HT1080 (cell line): Measurements from ENCODE around the gene SCT. TPM values are rescaled to one million over a fixed set of nuclear protein-coding genes. Genes with fewer than 3 reads are reported as not detected.

Experiments used
- DNase-seq: peaks from one replicate; pipeline ENCODE4 v3.0.0-alpha.2; 2015; ENCODE audit warnings: low read depth
- total RNA-seq: library from RNA; depleted of rRNA; stranded (reverse); fragments of >200 nt; shearing (Covaris generic); gene quantifications from 2 replicates; pipeline ENCODE4 v1.2.3, GENCODE V29; 2014

Gene SCT
- total RNA-seq, 1 experiment from 2014 or later: not detected

- no peak for DNase-seq
Observed at GRCh38 chr11:623349-623869, 3.6 kb downstream of the SCT start.

DNA sequence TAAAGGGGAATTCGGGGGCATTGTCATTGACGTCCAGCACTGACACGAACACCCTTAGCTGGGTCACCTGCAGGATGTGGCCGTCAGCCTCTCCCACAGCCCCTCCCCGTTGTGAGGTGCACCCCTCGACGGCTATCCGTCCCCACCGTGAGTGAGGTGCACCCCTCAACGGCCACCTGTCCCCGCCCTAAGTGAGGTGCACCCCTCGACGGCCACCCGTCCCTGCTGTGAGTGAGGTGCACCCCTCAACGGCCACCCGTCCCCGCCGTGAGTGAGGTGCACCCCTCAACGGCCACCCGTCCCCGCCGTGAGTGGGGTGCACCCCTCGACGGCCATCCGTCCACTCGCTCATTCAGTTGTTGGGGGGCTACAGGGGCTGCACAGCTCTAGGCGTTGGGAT is 5.1 kb downstream of the SCT start:
- no peak for DNase-seq

- no peak for DNase-seq
Observed at GRCh38 chr11:620935-621814, 5.8 kb downstream of the SCT start.

- DNase-seq: no peak
Observed at GRCh38 chr11:620201-620600, 6.8 kb downstream of the SCT start.

- no peak for DNase-seq
Observed at GRCh38 chr11:619628-620050, 7.3 kb downstream of the SCT start.

- DNase-seq: no peak
Observed at GRCh38 chr11:618856-619627, 7.9 kb downstream of the SCT start.

GRCh38 chr11:617912-618682 is 8.9 kb downstream of the SCT start:
- DNase-seq: no peak

DNA sequence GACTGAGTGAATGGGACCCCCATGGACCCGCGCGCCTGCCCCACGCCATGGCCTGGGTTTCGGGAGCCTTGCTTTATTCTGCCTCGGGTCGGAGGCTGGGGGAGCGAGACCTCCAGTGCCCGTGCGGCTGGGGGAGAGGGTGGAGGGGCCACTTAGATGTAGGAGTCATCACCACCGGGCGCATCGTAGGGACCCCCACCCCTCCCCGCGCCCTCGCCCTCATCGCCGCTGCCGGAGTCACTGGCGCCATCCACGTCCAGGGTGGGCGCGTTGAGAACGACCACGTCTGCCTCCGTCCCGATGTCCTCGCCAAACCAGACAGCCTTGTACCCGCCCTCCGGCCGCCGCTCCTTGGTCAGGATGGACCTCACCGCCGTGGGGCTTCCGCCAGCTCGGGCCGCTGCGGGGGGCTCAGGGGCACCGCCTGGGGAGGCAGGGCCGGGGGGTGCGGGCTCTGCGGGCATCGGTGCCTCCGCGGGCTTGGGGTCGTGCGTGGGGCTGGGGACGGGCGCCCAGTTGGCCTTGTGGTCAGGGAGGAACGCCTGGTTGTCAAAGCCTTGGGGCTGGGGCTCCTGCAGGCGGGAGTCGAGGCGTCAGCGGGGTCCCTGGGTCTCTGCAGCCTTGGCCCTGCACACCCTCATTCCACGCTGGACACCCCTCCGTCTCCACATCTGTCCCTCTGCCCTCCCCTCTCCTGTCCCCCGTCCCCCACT is 9.6 kb downstream of the SCT start:
- DNase-seq: no peak

- DNase-seq: no peak
Observed at GRCh38 chr11:616320-617198, 10.4 kb downstream of the SCT start.

DNA sequence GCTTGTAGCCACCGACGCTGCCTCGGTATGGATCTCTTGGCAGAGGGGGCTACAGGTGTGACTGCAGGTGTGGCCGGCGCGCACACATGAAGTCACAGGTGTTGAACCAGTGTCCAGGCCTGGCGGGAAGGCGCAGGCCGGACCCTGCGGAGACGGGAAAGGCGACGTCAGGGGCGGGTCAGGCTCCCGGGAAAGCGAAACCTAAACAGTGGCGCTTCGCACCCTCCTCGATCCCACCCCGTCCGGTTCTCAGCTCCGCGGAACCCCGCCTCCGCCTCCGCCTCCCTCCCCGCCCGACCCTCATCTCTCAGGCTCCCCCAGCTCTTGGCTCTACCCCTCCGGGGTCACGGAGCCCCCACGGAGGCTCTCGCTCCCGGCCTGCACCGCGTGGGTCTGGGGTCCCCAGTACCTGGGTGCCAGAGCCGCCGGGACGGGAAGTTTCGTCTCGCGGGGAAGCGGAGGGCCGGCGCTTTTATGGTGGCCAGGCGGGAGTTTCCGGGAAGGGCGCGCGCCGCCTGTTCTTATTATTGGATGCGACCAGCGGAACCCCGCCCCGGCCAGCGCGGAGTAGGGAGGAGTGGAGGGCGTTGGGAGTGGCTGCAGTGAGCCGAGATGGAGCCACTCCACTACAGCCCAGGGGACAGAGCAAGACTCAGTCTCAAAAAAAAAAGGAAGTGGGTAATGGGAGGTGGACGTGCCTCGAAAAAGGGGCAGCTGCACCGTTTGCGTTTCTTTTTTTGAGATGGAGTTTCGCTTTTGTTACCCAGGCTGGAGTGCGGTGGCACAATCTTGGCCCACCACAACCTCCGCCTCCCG is 11.3 kb downstream of the SCT start, which contains the start of gene IRF7:
Gene IRF7, minus strand, starts transcription at position 447 of the 816 bp plus-strand sequence. CDS start 586 bp downstream, outside the sequence.
- no peak for DNase-seq

GRCh38 chr11:614623-615503 is 12.1 kb downstream of the SCT start:
- DNase-seq: no peak

GRCh38 chr11:614021-614622 is 12.9 kb downstream of the SCT start:
- no peak for DNase-seq

- DNase-seq: no peak
Observed at GRCh38 chr11:613369-613968, 13.5 kb downstream of the SCT start.

DNA sequence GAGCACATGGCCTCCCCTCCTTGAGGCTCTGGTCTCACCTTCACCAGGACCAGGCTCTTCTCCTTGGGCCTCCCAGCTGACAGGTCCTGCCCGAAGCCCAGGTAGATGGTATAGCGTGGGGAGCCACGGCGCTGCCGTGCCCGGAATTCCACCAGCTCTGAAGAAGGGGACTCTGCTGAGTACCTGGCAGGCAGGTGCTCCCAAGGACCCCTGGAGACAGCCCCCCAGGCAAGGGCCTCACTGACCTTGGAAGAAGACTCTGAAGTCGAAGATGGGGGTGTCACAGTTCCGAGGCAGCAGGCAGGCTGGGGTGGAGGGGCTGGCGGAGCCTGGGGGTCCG is 14.1 kb downstream of the SCT start:
- DNase-seq: no peak

GRCh38 chr11:612201-612960 is 14.6 kb downstream of the SCT start:
- DNase-seq: no peak
